Measurements from ENCODE around the gene E2F6.

Gene E2F6

DNA sequence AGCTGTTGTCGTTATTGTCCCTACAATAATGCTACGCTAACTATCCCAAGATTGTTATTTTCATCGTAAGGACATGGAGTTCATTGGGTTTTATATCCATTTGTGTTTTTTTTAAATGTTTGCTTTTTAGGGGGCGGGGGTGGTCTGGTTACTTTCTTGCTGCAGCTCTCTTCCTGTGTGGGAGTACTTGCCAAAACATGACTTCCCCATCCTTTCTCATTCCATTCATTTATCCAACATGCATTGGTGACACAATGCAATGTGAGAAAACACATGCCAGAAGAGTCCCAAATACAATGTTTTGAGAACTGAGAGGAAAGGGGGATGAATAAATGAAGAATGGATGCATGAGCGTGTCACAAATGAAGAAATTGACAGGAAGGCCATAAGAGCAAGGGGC, 55.9 kb downstream of the E2F6 start:
- TF ChIP-seq POLR2AphosphoS5 (IDR thresholded peaks at IDR 0.05; ENCODE audit: low read depth, low read length) (no peak), TAF1 (IDR thresholded peaks at IDR 0.05; ENCODE audit: borderline replicate concordance, insufficient read depth, low read length) (no peak), FOXP2 (optimal IDR thresholded peaks at IDR 0.05; ENCODE audit: borderline replicate concordance, extremely low read depth, extremely low read length, insufficient read depth) (no peak), SIN3A (IDR thresholded peaks at IDR 0.05; ENCODE audit: borderline replicate concordance, insufficient read depth, low read length) (no peak)
- TF ChIP-seq, protein P1, sequence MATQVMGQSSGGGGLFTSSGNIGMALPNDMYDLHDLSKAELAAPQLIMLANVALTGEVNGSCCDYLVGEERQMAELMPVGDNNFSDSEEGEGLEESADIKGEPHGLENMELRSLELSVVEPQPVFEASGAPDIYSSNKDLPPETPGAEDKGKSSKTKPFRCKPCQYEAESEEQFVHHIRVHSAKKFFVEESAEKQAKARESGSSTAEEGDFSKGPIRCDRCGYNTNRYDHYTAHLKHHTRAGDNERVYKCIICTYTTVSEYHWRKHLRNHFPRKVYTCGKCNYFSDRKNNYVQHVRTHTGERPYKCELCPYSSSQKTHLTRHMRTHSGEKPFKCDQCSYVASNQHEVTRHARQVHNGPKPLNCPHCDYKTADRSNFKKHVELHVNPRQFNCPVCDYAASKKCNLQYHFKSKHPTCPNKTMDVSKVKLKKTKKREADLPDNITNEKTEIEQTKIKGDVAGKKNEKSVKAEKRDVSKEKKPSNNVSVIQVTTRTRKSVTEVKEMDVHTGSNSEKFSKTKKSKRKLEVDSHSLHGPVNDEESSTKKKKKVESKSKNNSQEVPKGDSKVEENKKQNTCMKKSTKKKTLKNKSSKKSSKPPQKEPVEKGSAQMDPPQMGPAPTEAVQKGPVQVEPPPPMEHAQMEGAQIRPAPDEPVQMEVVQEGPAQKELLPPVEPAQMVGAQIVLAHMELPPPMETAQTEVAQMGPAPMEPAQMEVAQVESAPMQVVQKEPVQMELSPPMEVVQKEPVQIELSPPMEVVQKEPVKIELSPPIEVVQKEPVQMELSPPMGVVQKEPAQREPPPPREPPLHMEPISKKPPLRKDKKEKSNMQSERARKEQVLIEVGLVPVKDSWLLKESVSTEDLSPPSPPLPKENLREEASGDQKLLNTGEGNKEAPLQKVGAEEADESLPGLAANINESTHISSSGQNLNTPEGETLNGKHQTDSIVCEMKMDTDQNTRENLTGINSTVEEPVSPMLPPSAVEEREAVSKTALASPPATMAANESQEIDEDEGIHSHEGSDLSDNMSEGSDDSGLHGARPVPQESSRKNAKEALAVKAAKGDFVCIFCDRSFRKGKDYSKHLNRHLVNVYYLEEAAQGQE (IDR thresholded peaks at IDR 0.05; ENCODE audit: insufficient read depth in 1 of 2, low read depth in 2 of 2, low read length in 2 of 2): no peak

DNA sequence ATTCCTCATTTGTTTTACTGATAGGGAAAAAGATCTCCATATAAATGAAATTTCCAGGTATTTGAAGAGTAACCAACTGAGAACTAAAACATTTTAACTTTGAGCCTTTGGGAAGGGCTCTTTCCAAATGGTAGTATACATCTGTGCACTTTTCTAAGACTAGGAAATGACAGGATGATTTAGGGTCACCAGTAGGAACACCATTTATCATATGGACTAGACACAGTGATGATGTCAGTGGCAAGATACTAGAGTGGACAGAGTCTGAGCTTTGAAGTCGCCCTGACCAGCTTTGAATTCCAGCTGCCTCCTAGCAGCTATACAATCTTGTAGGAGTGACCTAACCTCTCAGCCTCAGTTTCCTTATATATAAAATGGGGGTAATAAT, 56.4 kb downstream of the E2F6 start:
- TF ChIP-seq FOXP2 (optimal IDR thresholded peaks at IDR 0.05; ENCODE audit: borderline replicate concordance, extremely low read depth, extremely low read length, insufficient read depth) (no peak), TAF1 (IDR thresholded peaks at IDR 0.05; ENCODE audit: borderline replicate concordance, insufficient read depth, low read length) (no peak), POLR2AphosphoS5 (IDR thresholded peaks at IDR 0.05; ENCODE audit: low read depth, low read length) (no peak), SIN3A (IDR thresholded peaks at IDR 0.05; ENCODE audit: borderline replicate concordance, insufficient read depth, low read length) (no peak)
- TF ChIP-seq, protein P1 (IDR thresholded peaks at IDR 0.05; ENCODE audit: insufficient read depth in 1 of 2, low read depth in 2 of 2, low read length in 2 of 2): no peak

DNA sequence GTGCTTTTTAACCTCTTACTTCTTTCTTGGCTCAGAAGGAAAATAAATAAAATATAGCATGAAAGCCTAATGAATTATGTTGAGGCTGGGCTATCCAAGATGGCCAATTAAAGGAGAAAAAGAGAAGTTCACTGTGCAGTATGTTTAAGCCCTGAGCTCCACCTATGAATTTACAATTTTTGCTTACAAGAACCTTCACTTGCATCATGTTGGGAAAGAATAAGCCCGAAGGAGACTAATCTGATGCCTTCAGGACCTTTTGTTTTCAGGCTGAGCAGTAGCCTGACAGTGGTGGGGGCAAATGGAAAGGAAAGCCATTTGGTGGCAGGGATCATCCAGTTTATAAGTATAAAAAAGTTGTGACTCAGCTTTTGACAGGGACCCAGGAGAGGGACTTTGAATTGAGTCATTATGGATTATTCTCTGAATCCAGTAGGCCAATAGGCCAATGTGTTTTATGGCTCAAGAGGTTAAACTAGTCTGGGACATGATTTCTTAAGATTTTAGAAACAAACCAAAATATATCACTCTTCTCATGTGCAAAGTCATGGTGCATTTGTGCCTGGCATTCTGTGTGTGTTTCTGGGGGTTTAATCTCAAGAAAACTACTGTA, 56.9 kb downstream of the E2F6 start:
- TF ChIP-seq FOXP2 (optimal IDR thresholded peaks at IDR 0.05; ENCODE audit: borderline replicate concordance, extremely low read depth, extremely low read length, insufficient read depth) (no peak), SIN3A (IDR thresholded peaks at IDR 0.05; ENCODE audit: borderline replicate concordance, insufficient read depth, low read length) (no peak), TAF1 (IDR thresholded peaks at IDR 0.05; ENCODE audit: borderline replicate concordance, insufficient read depth, low read length) (no peak), POLR2AphosphoS5 (IDR thresholded peaks at IDR 0.05; ENCODE audit: low read depth, low read length) (no peak)
- TF ChIP-seq, protein P1 (IDR thresholded peaks at IDR 0.05; ENCODE audit: insufficient read depth in 1 of 2, low read depth in 2 of 2, low read length in 2 of 2): no peak

DNA sequence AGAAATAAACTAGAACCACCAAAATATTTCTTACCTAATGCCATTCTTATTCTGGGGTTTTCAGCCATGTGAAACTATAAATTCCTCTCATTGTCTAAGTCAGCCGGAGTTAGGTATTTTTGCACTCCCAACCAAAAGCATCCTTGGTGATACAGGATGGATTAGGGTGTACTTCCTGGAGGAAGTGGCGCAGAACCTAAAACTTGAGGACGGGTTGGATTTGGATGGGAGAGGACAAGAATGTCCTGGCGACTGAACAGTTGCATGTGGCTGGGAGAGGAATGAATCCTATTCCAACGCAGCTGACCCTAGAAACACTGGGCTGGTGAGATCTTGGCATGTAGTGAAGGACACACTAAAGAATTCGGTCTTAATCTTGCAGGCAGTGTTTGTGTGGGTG, 58.5 kb downstream of the E2F6 start:
- TF ChIP-seq TAF1 (IDR thresholded peaks at IDR 0.05; ENCODE audit: borderline replicate concordance, insufficient read depth, low read length): no peak
- TF ChIP-seq POLR2AphosphoS5 (IDR thresholded peaks at IDR 0.05; ENCODE audit: low read depth, low read length): no peak
- no peak for TF ChIP-seq FOXP2 (optimal IDR thresholded peaks at IDR 0.05; ENCODE audit: borderline replicate concordance, extremely low read depth, extremely low read length, insufficient read depth)

DNA sequence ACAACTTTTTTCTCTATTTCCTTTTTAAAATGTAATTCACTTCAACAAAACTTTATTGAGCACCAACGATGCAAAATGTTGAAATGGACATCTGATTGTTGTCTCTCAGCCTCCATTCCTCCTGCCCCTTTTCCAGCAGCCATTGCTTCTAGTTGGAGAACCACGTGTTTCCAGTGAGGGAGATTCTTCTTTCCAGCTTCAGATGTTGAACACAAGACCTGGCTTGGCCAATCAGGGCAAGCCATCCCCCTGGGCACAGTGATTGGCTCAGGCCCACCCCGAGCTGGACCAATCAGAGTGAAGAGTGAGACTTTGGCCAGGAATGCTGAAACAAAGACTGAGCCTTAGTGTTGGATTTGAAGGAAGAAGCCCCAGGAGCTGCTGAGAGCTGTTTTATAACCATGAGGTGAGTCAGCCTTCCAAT, 59.0 kb downstream of the E2F6 start:
- TF ChIP-seq POLR2AphosphoS5 (IDR thresholded peaks at IDR 0.05; ENCODE audit: low read depth, low read length) (no peak), FOXP2 (optimal IDR thresholded peaks at IDR 0.05; ENCODE audit: borderline replicate concordance, extremely low read depth, extremely low read length, insufficient read depth) (no peak), SIN3A (IDR thresholded peaks at IDR 0.05; ENCODE audit: borderline replicate concordance, insufficient read depth, low read length) (no peak)
- TF ChIP-seq, protein P1 (IDR thresholded peaks at IDR 0.05; ENCODE audit: insufficient read depth in 1 of 2, low read depth in 2 of 2, low read length in 2 of 2): no peak

Measured in PFSK-1 (cell line).